HTR-8/SVneo (cell line): ENCODE results near the gene USH2A.

Experiments used
- DNase-seq: peaks from one replicate; pipeline ENCODE4 v3.0.0; 2011; ENCODE audit warnings: low spot score, mixed read lengths; ENCODE audit not compliant: insufficient read length
- FAIRE-seq: peaks from 2 replicates; lab custom pipeline; 2011; peaks lifted over from hg19 to GRCh38; lab: Jason Lieb, UNC

USH2A gene

DNA sequence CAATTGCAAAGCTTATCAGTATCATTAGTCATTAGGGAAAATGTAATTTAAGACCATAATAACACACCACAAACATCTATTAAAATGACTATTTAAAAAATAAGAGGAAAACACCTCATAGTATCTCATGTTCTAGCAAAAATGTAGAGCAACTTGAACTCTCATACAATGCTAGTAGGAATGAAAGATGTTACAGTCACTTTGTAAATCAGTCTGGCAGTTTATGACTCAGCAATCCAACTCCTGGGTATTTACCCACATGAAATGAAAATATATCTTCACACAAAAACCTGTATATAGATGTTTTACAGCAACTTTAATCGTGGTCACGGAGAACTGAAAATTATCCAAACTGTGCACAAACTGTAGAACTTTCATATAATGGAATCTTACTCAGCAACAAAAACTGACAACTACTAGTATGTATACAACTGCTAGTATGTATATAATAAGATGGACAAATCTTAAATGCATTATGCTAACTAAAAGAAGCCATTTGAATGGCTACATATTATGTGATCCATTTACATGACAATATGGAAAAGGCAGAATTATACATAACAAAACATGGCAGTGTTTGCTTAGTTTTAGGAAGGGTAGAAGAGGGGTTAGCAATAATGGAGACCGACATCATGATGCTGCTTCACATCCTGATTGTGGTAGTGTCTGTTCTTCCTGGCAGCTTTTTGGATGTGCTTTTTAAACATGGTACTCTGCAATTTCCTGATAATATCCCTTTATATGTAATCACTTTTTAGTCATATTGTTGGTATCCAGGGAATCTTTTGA, 589.1 kb downstream of the USH2A start:
- DNase-seq (no peak), FAIRE-seq (no peak)

GRCh38 chr1:215830226-215830810, 592.9 kb downstream of the USH2A start:
- FAIRE-seq (no peak), DNase-seq (no peak)

GRCh38 chr1:215825056-215825455, 598.2 kb downstream of the USH2A start:
- no peak for DNase-seq
- FAIRE-seq = no peak

DNA sequence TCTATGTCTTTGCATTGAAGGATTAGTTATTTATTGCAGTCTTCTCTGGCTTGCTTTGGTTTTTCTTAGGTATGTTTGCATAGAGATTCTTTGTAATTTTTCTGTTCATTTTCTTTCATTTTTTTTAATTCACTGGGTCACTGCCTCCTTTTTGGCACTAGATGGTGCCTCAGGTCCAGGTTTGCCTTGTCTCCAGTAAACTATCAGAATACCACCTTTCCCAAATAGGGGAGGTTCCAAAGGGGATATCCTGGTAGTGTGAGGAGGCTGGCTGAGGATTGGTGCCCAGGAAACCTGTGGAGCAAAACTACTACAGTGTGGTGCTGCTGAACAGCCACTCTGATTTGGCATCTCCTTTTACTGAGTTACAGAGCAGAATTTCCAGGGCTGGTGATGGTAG, 599.0 kb downstream of the USH2A start:
- no peak for FAIRE-seq

DNA sequence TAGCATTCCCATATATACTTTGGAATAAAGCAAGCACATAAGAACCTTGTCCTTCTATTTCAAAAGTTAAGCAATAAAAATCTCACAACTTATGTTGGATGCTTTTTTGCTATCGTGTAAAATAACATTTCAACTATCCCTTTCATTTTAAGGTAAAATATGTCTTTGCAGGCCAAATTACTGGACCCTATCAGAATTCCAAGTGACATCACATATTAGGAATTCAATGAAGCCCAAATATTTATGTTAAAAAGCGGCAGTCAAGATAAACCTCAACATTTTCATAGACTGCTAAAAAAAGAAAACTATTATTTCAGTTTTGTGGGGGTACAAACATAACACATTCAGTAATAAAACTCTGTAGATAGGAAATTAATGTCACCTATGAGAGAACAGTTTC, 604.1 kb downstream of the USH2A start:
- DNase-seq (no peak), FAIRE-seq (no peak)

More for the DNA sequence above, 599.0 kb downstream of the USH2A start:
- no peak for DNase-seq

GRCh38 chr1:215807911-215808436, 615.3 kb downstream of the USH2A start:
- FAIRE-seq = no peak
- no peak for DNase-seq

GRCh38 chr1:215807218-215807617, 616.0 kb downstream of the USH2A start:
- DNase-seq = no peak
- no peak for FAIRE-seq

DNA sequence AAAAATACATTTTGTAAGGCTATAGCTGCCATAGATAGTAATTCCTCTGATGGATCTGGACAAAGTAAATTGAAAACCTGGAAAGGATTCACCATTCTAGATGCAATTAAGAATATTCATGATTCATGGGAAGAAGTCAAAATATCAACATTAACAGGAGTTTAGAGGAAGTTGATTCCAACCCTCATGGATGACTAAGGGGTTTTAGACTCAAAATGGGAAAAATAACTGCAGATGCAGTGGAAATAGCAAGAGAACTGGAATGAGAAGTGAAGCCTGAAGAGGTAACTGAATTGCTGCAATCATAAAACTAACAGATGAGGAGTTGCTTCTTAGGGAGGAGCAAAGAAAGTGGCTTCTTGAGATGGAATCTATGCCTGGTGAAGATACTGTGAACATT, 625.4 kb downstream of the USH2A start:
- DNase-seq (no peak), FAIRE-seq (no peak)

DNA sequence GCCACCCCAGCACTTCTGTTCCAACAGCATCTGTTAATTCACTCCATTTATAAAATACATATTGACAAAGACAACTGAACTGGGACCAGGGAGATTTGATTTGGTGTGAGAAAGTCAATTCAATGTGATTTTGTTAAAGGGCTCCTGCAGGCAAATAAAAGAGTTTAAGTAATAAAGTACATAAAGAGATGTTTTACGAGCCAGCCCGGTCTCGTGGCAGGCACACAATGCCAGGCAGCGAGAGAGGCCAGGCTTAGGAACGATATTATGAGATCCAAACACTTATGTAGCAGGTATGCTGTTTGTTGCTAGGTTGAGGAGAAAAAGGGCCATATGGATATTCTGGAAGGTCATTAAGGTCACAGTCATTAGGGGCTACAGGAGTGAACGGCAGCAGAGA, 629.1 kb downstream of the USH2A start:
- DNase-seq (no peak), FAIRE-seq (no peak)

DNA sequence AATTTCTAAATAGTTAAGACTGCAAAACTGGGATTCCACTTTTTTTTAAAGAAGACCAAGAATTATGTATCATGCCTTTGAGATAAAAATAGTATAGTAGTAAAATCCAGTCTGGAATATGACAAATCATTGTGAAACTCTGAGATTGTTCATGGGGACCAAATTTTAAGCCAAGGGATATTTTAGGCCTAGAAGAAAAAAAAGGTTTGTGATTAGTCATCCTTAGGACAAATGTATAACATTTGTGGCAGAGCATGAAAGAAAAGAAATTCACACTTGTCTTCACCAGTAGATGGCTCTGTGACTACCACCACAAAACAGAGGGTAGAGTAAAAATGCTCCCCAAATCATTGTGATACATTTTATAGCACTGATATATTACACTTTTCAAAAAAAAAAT, 630.1 kb downstream of the USH2A start:
- FAIRE-seq (no peak), DNase-seq (peak; percentile 42)

DNA sequence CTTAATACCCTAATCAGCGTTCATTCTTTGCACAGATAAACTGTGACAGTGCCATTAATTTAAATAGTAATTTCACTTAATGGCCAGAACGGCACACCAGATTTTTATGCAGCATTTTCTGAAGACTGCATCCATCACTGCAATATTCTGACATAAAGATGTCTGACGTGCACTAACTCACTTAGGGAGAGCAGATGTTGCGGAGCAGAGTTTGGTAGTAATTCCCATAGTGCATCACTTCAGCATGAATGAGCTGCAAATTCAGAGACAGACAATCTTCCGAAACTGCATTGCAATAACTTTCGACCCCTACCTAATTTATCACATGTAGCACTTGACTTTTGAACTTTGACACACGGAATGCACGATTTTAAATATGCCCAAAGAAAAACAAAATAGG, 630.8 kb downstream of the USH2A start:
- FAIRE-seq = no peak
- DNase-seq = no peak

- FAIRE-seq = no peak
- DNase-seq = no peak
These were observed 633.3 kb downstream of the USH2A start for GRCh38 chr1:215789981-215790380.

DNA sequence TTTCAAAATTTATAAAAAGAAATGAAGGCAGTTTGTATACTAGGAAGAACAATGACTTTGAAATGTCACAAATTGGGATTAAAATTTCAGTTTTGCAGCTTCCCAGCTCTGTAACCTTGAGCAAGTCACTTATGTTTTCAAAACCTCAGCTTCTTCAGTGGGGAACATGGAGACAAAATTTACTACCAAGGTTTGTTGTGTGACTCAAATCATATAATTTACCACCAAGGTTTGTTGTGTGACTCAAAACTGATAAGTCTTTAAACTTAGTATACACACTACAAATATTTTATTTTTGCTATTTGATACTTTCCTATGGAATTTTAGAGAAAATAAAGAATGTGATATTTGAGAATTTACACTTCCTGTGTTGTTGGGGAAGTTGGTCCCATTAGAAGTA, 636.3 kb downstream of the USH2A start:
- FAIRE-seq (no peak), DNase-seq (no peak)

- FAIRE-seq = no peak
- DNase-seq = no peak
These were observed 642.6 kb downstream of the USH2A start for GRCh38 chr1:215780641-215781040.

- DNase-seq (no peak), FAIRE-seq (no peak)
These were observed 643.1 kb downstream of the USH2A start for GRCh38 chr1:215780139-215780538.

GRCh38 chr1:215779729-215780128, 643.5 kb downstream of the USH2A start:
- DNase-seq (no peak), FAIRE-seq (peak; percentile 68)

- DNase-seq (no peak), FAIRE-seq (no peak)
These were observed 645.8 kb downstream of the USH2A start for GRCh38 chr1:215777370-215777925.

DNA sequence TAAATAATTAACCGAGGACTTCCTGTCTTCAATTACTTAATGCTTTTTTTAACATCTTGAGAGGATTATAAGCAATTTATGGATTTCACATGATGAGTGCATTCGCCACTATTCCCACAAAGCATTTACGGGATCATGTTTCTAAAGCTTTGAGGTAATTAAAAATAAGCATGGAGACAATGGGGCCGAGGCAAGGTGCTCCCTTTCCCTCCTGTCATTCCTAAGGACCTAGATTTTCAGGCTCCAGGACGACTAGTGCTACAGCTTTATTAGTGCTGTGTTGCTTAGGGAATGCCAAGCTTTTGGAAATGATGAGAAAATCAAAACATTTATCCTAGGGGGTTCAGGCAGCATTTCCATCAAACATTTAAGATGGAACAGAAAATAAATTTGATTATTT, 646.9 kb downstream of the USH2A start:
- FAIRE-seq (no peak), DNase-seq (no peak)

GRCh38 chr1:215772151-215772550, 651.1 kb downstream of the USH2A start:
- DNase-seq (no peak), FAIRE-seq (peak; percentile 40)

DNA sequence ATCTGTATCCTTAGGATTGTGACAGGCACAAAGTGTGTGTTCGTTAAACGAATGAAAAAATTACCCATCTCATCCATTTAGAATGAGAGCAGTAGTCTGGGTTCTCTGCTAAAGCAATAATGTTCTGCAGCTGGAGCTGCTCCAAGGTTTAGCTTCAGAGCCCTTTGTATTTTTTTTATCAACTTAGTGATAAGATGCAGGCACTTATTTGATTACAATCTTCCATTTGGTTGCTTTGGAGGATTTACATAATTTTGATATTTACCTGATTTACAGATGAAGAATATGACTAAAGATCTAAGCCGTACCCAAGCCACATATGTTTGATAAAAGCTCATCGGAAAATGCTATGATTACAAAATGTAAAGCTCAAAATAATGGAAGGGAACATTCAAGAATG, 654.9 kb downstream of the USH2A start:
- FAIRE-seq (no peak), DNase-seq (no peak)

DNA sequence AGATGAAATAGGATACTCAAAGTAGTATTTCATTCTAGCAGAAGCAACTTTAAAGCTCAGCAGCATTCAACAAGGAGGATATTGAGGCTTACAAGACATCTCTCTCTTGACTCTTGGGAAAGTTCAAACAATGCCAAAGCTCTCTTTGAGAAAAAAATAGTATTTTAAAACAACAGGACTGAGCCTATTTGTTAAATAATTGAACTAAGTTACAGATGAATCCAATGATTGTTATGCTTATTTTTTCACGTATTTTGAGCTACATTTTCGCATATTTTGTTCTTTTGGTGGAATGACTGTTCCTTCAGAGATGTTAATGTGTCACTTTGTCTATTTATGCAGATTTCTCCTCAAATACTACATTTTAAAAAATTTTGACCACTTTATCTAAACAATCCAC, 655.5 kb downstream of the USH2A start:
- no peak for FAIRE-seq

More for the DNA sequence above, 655.5 kb downstream of the USH2A start:
- DNase-seq = no peak
